A549 (cell line): ENCODE results near the gene RBM27.

Experiments
- CBX8 ChIP-seq: fragments of 200-600 bp; sonication (generic); IDR thresholded peaks from 2 replicates; pipeline ENCODE4 v1.6.1; 2016
- CHD2 ChIP-seq: fragments of 150-350 bp; IDR thresholded peaks from 2 replicates; pipeline ENCODE4 v1.6.1; 2014; ENCODE audit warnings: low read length; ENCODE audit not compliant: partially characterized antibody
- CTCF ChIP-seq: fragments of >200 bp; sonication (Bioruptor Twin); formaldehyde crosslinking; IDR thresholded peaks from 3 replicates; pipeline ENCODE4 v1.5.1; 2016
- ELK1 ChIP-seq: fragments of 150-350 bp; IDR thresholded peaks from 2 replicates; pipeline ENCODE4 v1.6.1; 2014; ENCODE audit warnings: low read depth, mild to moderate bottlenecking, low read length
- FOSB ChIP-seq: fragments of 250-450 bp; sonication (Bioruptor Pico); IDR thresholded peaks from 2 replicates; pipeline ENCODE4 v1.5.0; 2020; ENCODE audit warnings: mild to moderate bottlenecking, moderate library complexity
- JUN ChIP-seq, 2 experiments: fragments of >200 bp; sonication (Bioruptor Twin); formaldehyde crosslinking; IDR thresholded peaks; 2 replicates in 1 of 2; 3 replicates in 1 of 2; pipeline ENCODE4 v1.6.1; 2016 to 2017
- MAX ChIP-seq: IDR thresholded peaks from 2 replicates; pipeline ENCODE4 v1.6.1; 2012
- MAZ ChIP-seq: fragments of 150-350 bp; IDR thresholded peaks from 2 replicates; pipeline ENCODE4 v1.6.1; 2014; ENCODE audit warnings: antibody characterized with exemption, low read depth, low read length, borderline replicate concordance
- MYC ChIP-seq: IDR thresholded peaks from 2 replicates; pipeline ENCODE4 v1.6.1; 2012; ENCODE audit warnings: mild to moderate bottlenecking, inconsistent platforms, low read length, improper control_type of control experiment, borderline replicate concordance
- POLR2A ChIP-seq: IDR thresholded peaks from 2 replicates; pipeline ENCODE4 v1.6.1; 2012; ENCODE audit warnings: mild to moderate bottlenecking, low read length
- RCOR1 ChIP-seq: fragments of 150-350 bp; IDR thresholded peaks from 2 replicates; pipeline ENCODE4 v1.6.1; 2014; ENCODE audit warnings: antibody characterized with exemption, low read length, low read depth
- REST ChIP-seq: fragments of 200-600 bp; sonication (generic); IDR thresholded peaks from 2 replicates; pipeline ENCODE4 v1.6.1; 2016; ENCODE audit warnings: antibody characterized with exemption, mild to moderate bottlenecking, moderate library complexity
- RFX5 ChIP-seq: fragments of 450-650 bp; IDR thresholded peaks from 2 replicates; pipeline ENCODE4 v1.7.1; 2014; ENCODE audit warnings: antibody characterized with exemption, mild to moderate bottlenecking, moderate library complexity
- SMC3 ChIP-seq: fragments of >200 bp; sonication (Bioruptor Twin); formaldehyde crosslinking; IDR thresholded peaks from 3 replicates; pipeline ENCODE4 v1.6.1; 2018; ENCODE audit warnings: inconsistent platforms

GRCh38 chr5:146208916-146209522 is 5.6 kb downstream of the RBM27 start:
- TF ChIP-seq CBX8 = no peak
- TF ChIP-seq MAX = no peak
- TF ChIP-seq MAZ = no peak
- TF ChIP-seq CTCF = no peak
- no peak for TF ChIP-seq ELK1
- TF ChIP-seq CHD2 = no peak
- TF ChIP-seq MYC = no peak
- TF ChIP-seq REST = no peak
- no peak for TF ChIP-seq POLR2A
- TF ChIP-seq SMC3 = no peak
- TF ChIP-seq RFX5 = no peak
- no peak for TF ChIP-seq RCOR1
- no peak for TF ChIP-seq FOSB (CRISPR knock-in tag)
- no peak for TF ChIP-seq JUN (IDR thresholded peaks at IDR 0.05)
